Right forelimb (tissue), 1 donor: ENCODE data around the gene KPNA2.
"Not testable (repeated sequence)": the region's sequence is repeated elsewhere in the genome, so short reads cannot be mapped to it uniquely, and the experiment has no call there.

Source experiments
- DNase-seq: peaks from one replicate; pipeline ENCODE4 v3.0.0-alpha.2; 2018

KPNA2 gene

GRCh38 chr17:68035523-68036303, at the start of gene KPNA2:
Gene KPNA2 (plus strand): TSS chr17:68035735. CDS start chr17:68037133, 1,398 bp downstream.
- DNase-seq, result peak; percentile 95

GRCh38 chr17:67990909-67991308, 44.6 kb upstream of the KPNA2 start:
- no peak for DNase-seq

GRCh38 chr17:67992548-67993152, 42.9 kb upstream of the KPNA2 start:
- DNase-seq, result no peak

GRCh38 chr17:67993153-67993997, 42.2 kb upstream of the KPNA2 start:
- peak; percentile 90 for DNase-seq

- no peak for DNase-seq
Measured at GRCh38 chr17:67993998-67994361, 41.6 kb upstream of the KPNA2 start.

- no peak for DNase-seq
Measured at GRCh38 chr17:67994817-67995569, 40.5 kb upstream of the KPNA2 start.

GRCh38 chr17:67995570-67996263, 39.8 kb upstream of the KPNA2 start:
- peak; percentile 58 for DNase-seq

GRCh38 chr17:67996301-67997171, 39.0 kb upstream of the KPNA2 start, which contains the start of gene C17orf58:
Gene C17orf58 (minus strand): TSS chr17:67996469. CDS start chr17:67996198, 271 bp downstream.
- DNase-seq, result peak; percentile 55

GRCh38 chr17:67998466-67998865, 37.1 kb upstream of the KPNA2 start:
- no peak for DNase-seq

GRCh38 chr17:67999291-67999911, 36.1 kb upstream of the KPNA2 start:
- no peak for DNase-seq

- DNase-seq, result no peak
Measured at GRCh38 chr17:68004201-68004600, 31.3 kb upstream of the KPNA2 start.

GRCh38 chr17:68006797-68007196, 28.7 kb upstream of the KPNA2 start:
- DNase-seq, result no peak

- no peak for DNase-seq
Measured at GRCh38 chr17:68011199-68011665, 24.3 kb upstream of the KPNA2 start.

GRCh38 chr17:68013385-68013784, 22.1 kb upstream of the KPNA2 start:
- no peak for DNase-seq

- DNase-seq, result no peak
Measured at GRCh38 chr17:68015081-68015723, 20.3 kb upstream of the KPNA2 start.

- DNase-seq, result no peak
Measured at GRCh38 chr17:68016838-68017237, 18.7 kb upstream of the KPNA2 start.

- not testable (repeated sequence) for DNase-seq
Measured at GRCh38 chr17:68018493-68018892, 17.0 kb upstream of the KPNA2 start.

GRCh38 chr17:68019336-68019674, 16.2 kb upstream of the KPNA2 start:
- no peak for DNase-seq

GRCh38 chr17:68019675-68020408, 15.7 kb upstream of the KPNA2 start:
- peak; percentile 99 for DNase-seq
